Nephron progenitor cell (in vitro differentiated cells): ENCODE results near the gene PROK1.

Experiments used
- DNase-seq: peaks from one replicate; pipeline ENCODE4 v3.0.0; 2021
- H3K27ac Mint-ChIP-seq: 2 replicates; pipeline ENCODE4 v1.8.0; 2021; ENCODE audit warnings: mild to moderate bottlenecking, moderate library complexity, mixed read lengths
- H3K27me3 Mint-ChIP-seq: 2 replicates; pipeline ENCODE4 v1.8.0; 2021; ENCODE audit warnings: mild to moderate bottlenecking, low read depth, mixed read lengths; ENCODE audit not compliant: poor library complexity
- H3K36me3 Mint-ChIP-seq: 2 replicates; pipeline ENCODE4 v1.8.0; 2021; ENCODE audit warnings: low read depth, mixed read lengths
- H3K4me1 Mint-ChIP-seq: 2 replicates; pipeline ENCODE4 v1.8.0; 2021; ENCODE audit warnings: mixed read lengths
- H3K4me3 Mint-ChIP-seq: 2 replicates; pipeline ENCODE4 v1.8.0; 2021; ENCODE audit warnings: mild to moderate bottlenecking, moderate library complexity, mixed read lengths
- H3K9me3 Mint-ChIP-seq: 2 replicates; pipeline ENCODE4 v1.8.0; 2021; ENCODE audit warnings: mild to moderate bottlenecking, moderate library complexity, mixed read lengths
- TF ChIP-seq, protein P1 (sequence below): fragments of 200-600 bp; sonication (generic); IDR thresholded peaks from 2 replicates; pipeline ENCODE4 v1.5.0; 2021; ENCODE audit warnings: antibody characterized with exemption

The PROK1 gene

DNA sequence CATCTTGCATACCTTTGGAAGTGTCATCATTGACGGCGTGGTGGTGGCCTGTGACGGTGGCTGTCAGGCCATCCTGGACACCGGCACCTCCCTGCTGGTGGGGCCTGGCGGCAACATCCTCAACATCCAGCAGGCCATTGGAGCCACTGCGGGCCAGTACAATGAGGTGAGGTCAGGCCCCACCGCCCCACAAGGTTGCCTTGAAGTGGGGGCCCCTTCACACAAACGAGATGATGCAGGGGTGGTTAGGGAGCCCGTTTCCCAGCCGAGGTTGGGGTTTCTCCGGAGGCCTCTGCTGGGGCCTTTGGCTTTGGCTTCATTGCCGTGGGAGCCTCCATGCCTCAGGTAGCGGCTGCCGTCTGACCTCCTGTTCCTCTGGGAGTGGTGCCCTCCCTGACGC lies 38.5 kb downstream of the PROK1 start:
- no peak overlapping the region for H3K4me3 Mint-ChIP-seq
- H3K4me1 Mint-ChIP-seq, result peaks cover 9% of the 10 kb centered on the region
- H3K9me3 Mint-ChIP-seq, result no peaks in the 10 kb centered on the region
- DNase-seq, result no peak
- H3K36me3 Mint-ChIP-seq, result no peaks in the 10 kb centered on the region
- TF ChIP-seq, protein P1, sequence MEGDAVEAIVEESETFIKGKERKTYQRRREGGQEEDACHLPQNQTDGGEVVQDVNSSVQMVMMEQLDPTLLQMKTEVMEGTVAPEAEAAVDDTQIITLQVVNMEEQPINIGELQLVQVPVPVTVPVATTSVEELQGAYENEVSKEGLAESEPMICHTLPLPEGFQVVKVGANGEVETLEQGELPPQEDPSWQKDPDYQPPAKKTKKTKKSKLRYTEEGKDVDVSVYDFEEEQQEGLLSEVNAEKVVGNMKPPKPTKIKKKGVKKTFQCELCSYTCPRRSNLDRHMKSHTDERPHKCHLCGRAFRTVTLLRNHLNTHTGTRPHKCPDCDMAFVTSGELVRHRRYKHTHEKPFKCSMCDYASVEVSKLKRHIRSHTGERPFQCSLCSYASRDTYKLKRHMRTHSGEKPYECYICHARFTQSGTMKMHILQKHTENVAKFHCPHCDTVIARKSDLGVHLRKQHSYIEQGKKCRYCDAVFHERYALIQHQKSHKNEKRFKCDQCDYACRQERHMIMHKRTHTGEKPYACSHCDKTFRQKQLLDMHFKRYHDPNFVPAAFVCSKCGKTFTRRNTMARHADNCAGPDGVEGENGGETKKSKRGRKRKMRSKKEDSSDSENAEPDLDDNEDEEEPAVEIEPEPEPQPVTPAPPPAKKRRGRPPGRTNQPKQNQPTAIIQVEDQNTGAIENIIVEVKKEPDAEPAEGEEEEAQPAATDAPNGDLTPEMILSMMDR, result no peak
- H3K27ac Mint-ChIP-seq, result no peak overlapping the region
- peaks cover 31% of the 10 kb centered on the region for H3K27me3 Mint-ChIP-seq

DNA sequence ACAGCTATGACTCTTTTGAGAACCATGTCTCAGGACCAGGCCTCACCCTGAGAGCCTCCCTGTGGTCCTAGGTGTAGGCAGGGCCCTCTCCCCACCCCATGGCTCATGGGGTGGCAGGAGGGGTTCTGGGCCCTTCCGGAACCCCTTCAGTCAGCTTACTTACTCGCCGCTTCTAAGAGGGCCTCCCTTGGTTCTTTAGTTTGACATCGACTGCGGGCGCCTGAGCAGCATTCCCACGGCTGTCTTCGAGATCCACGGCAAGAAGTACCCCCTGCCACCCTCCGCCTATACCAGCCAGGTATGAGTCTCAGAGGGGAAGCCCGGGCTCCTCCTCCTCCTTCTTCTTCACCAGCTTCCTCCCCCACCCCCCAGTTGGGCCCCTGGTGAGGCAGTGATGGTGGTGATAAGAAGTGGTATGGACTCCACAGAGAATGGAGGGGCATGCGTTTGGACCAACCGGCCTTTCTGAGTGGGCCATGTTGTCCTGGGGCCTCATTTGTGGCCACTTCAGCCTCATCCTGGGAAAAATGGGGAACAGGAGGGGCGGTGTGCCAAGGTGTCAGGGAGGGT lies 39.1 kb downstream of the PROK1 start:
- H3K27ac Mint-ChIP-seq, result no peak overlapping the region

DNA sequence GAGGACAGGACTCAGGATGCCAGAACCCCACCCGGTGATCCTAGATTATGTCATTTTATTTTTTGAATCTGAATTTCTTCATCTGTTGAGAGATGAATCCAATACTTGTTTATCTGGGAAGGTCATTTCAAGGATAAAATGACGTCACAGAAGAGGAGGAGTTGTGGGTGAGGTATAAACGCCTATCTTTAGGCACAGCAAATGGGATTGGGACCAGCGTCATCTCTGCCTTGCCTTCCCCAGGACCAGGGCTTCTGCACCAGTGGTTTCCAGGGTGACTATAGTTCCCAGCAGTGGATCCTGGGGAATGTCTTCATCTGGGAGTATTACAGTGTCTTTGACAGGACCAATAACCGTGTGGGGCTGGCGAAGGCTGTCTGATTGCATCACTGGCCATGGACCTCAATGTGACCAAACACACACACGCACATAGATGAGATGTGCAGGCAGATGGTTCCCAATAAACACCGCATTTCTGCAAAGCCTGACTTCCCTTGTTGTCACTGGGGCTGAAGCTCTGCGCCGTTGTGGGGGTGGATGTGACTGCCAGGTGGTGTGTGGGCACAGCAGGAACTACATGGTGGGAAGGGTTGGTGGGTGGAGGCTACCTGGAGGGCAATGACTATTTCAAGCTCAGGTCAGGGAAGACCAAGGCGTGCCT lies 40.0 kb downstream of the PROK1 start:
- Mint-ChIP-seq H3K27me3 (peaks cover 28% of the 10 kb centered on the region), H3K36me3 (no peaks in the 10 kb centered on the region), H3K4me1 (peaks cover 16% of the 10 kb centered on the region), H3K27ac (no peak overlapping the region), H3K9me3 (no peaks in the 10 kb centered on the region), H3K4me3 (no peak overlapping the region)
- DNase-seq, result no peak
- TF ChIP-seq, protein P1, result no peak

More for the DNA sequence above, 39.1 kb downstream of the PROK1 start:
- Mint-ChIP-seq H3K9me3 (no peaks in the 10 kb centered on the region), H3K4me3 (no peak overlapping the region), H3K4me1 (peaks cover 15% of the 10 kb centered on the region), H3K27me3 (peaks cover 34% of the 10 kb centered on the region), H3K36me3 (no peaks in the 10 kb centered on the region)
- DNase-seq, result no peak
- TF ChIP-seq, protein P1, result no peak

DNA sequence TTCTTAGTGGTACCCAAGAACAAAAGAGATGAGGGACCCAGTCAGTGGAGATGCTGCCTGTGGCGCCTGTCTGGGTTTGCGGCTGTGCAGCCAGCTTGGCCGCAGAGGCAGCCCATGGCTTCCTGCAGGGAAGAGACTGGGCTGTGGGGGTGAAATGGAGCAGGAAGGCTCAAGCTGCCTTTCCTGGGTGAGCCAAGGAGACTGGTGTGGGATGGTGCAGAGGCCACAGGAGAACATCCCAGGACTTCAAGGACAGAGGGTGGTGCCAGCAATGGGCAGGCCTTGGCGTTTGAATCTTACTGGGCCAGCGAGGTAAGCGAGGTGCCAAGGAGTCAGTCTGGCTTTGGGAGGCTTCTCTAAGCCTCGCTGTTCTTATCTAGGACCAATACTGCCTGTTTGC lies 41.6 kb downstream of the PROK1 start:
- no peak overlapping the region for H3K27ac Mint-ChIP-seq
- H3K27me3 Mint-ChIP-seq, result peaks cover 16% of the 10 kb centered on the region
- DNase-seq, result no peak
- no peak overlapping the region for H3K4me3 Mint-ChIP-seq
- TF ChIP-seq, protein P1, result no peak
- no peaks in the 10 kb centered on the region for H3K9me3 Mint-ChIP-seq
- H3K4me1 Mint-ChIP-seq, result peaks cover 14% of the 10 kb centered on the region
- no peaks in the 10 kb centered on the region for H3K36me3 Mint-ChIP-seq

DNA sequence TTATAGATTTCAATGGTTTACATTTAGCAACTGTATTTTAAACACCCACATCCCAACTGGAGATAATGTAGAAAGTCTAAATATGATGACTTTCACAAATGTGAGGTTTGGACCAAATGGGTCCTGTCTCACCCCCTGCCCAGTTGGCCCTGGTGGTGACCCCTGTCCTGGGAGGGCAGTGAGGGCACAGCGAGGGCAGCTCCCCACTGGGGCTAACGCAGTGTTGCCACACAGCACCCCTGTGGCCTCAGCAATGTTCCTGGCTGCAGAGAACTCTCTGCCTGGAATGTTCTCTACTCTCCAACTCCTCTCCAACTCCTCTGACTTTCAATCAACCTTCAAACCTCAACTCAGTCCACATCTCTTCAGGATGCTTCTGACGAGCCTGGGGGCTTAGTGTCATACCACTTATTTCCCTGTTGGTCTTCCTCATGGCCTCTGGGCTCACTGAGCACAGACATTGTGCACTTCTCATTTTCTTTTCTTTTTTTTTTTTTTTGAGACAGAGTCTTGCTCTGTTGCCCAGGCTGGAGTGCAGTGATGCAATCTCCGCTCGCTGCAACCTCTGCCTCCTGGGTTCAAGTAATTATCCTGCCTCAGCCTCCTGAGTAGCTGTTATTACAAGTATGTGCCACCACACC lies 42.2 kb downstream of the PROK1 start:
- Mint-ChIP-seq H3K36me3 (no peaks in the 10 kb centered on the region), H3K27me3 (peaks cover 12% of the 10 kb centered on the region), H3K9me3 (no peaks in the 10 kb centered on the region), H3K4me3 (no peak overlapping the region), H3K4me1 (peaks cover 10% of the 10 kb centered on the region), H3K27ac (no peak overlapping the region)
- TF ChIP-seq, protein P1, result no peak
- DNase-seq, result no peak
